ENCODE data around the gene STKLD1.

The STKLD1 gene

GRCh38 chr9:133380734-133381133 is 4.6 kb downstream of the STKLD1 start:
- no peaks in the 10 kb centered on the region for H3K9me3 ChIP-seq (ENCODE audit: insufficient read depth, low read length)
- no peak overlapping the region for H3K4me3 ChIP-seq (ENCODE audit: insufficient read length, low read depth)
- no peak for TF ChIP-seq YY1 (IDR thresholded peaks at IDR 0.05; ENCODE audit: insufficient read depth, insufficient read length)
- TF ChIP-seq ZNF274 (IDR thresholded peaks at IDR 0.05; ENCODE audit: low read depth, low read length): no peak
- no peak for TF ChIP-seq SUZ12 (IDR thresholded peaks at IDR 0.05; ENCODE audit: extremely low read depth, insufficient read depth, insufficient read length)
- H3K36me3 ChIP-seq (ENCODE audit: insufficient read depth, insufficient read length, low read length): no peaks in the 10 kb centered on the region
- no peak for DNase-seq (ENCODE audit: low read depth, low spot score)
- no peak overlapping the region for H3K9ac ChIP-seq (ENCODE audit: insufficient read length, low read depth)
- peaks cover 18% of the 10 kb centered on the region for H3K4me1 ChIP-seq (ENCODE audit: insufficient read depth, insufficient read length)
- H3K27me3 ChIP-seq (ENCODE audit: insufficient read depth, insufficient read length): no peaks in the 10 kb centered on the region

DNA sequence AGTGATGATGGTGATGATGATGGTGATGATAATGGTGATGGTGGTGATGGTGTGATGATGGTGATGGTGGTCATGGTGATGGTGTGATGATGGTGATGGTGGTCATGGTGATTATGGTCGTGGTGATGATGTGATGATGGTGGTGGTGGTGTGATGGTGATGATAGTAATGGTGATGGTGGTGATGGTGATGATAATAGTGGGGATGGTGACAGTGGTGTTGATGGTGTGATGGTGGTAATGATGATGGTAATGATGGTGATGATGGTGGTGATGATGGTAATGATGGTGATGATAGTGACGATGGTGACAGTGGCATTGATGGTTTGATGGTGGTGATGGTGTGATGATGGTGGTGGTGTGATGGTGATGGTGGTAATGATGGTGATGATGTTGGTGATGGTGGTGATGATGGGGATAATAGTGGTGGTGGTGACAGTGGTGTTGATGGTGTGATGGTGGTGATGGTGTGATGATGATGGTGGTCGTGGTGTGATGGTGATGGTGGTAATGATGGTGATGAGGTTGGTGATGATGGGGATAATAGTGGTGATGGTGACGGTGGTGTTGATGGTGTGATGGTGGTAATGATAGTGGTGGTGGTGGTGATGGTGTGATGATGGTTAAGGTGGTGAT is 6.5 kb downstream of the STKLD1 start:
- Histone ChIP-seq H3K4me1 (ENCODE audit: insufficient read depth, insufficient read length) (peaks cover 18% of the 10 kb centered on the region), H3K4me3 (ENCODE audit: insufficient read length, low read depth) (no peak overlapping the region), H3K9ac (ENCODE audit: insufficient read length, low read depth) (no peak overlapping the region), H3K36me3 (ENCODE audit: insufficient read depth, insufficient read length, low read length) (no peaks in the 10 kb centered on the region), H3K27me3 (ENCODE audit: insufficient read depth, insufficient read length) (no peaks in the 10 kb centered on the region), H3K9me3 (ENCODE audit: insufficient read depth, low read length) (no peaks in the 10 kb centered on the region)
- no peak for DNase-seq (ENCODE audit: low read depth, low spot score)
- TF ChIP-seq ZNF274 (IDR thresholded peaks at IDR 0.05; ENCODE audit: low read depth, low read length) (no peak), YY1 (IDR thresholded peaks at IDR 0.05; ENCODE audit: insufficient read depth, insufficient read length) (no peak), SUZ12 (IDR thresholded peaks at IDR 0.05; ENCODE audit: extremely low read depth, insufficient read depth, insufficient read length) (no peak)

DNA sequence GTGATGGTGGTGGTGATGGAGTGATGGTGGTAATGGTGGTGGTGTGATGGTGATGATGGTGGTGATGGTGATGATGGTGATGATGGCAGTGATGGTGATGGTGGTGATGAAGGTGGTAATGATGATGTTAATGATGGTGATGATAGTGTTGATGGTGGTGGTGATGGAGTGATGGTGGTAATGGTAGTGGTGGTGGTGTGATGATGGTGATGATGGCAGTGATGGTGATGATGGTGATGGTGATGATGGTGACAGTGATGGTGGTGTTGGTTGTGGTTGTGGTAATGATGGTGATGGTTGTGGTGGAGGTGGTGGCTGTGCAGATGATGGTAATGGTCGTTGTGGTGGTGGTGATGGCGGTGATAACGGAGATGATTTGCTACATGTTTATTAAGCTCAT is 7.3 kb downstream of the STKLD1 start:
- Histone ChIP-seq H3K36me3 (ENCODE audit: insufficient read depth, insufficient read length, low read length) (no peaks in the 10 kb centered on the region), H3K9ac (ENCODE audit: insufficient read length, low read depth) (no peak overlapping the region), H3K4me3 (ENCODE audit: insufficient read length, low read depth) (no peak overlapping the region), H3K9me3 (ENCODE audit: insufficient read depth, low read length) (no peaks in the 10 kb centered on the region), H3K27me3 (ENCODE audit: insufficient read depth, insufficient read length) (no peaks in the 10 kb centered on the region), H3K4me1 (ENCODE audit: insufficient read depth, insufficient read length) (peaks cover 13% of the 10 kb centered on the region)
- DNase-seq (ENCODE audit: low read depth, low spot score): no peak
- TF ChIP-seq YY1 (IDR thresholded peaks at IDR 0.05; ENCODE audit: insufficient read depth, insufficient read length) (no peak), ZNF274 (IDR thresholded peaks at IDR 0.05; ENCODE audit: low read depth, low read length) (no peak), SUZ12 (IDR thresholded peaks at IDR 0.05; ENCODE audit: extremely low read depth, insufficient read depth, insufficient read length) (no peak)

DNA sequence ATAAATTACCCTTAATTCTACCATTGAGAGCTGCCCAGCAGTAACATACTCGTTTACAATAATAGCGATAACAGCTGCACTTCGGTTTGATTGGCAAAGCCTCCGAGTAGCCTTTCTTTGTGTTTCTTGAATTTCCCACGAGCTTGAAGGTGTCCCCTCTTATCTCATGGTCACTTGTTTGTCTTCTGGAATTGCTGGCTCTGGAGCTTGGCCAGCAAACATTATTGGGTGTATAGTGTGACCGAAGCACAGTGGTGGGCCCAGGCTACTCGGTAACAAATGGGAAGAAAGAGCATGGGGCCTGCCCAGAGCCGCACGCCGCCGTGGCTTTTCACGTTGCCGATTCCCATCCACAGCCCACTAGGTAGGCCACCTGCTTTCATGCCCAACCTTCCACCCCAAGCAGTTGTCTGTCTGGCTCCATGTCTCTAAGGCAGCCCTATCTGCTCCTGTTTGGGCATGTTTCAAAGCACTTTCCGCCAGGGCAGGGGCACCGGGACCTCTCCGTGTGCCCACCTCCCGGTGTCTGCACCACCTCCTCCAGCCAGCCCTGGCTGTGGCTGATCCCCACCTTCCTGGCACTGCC is 8.7 kb downstream of the STKLD1 start:
- Histone ChIP-seq H3K4me3 (ENCODE audit: insufficient read length, low read depth) (no peak overlapping the region), H3K27me3 (ENCODE audit: insufficient read depth, insufficient read length) (no peaks in the 10 kb centered on the region), H3K36me3 (ENCODE audit: insufficient read depth, insufficient read length, low read length) (no peaks in the 10 kb centered on the region), H3K4me1 (ENCODE audit: insufficient read depth, insufficient read length) (no peaks in the 10 kb centered on the region), H3K9me3 (ENCODE audit: insufficient read depth, low read length) (no peaks in the 10 kb centered on the region), H3K9ac (ENCODE audit: insufficient read length, low read depth) (no peak overlapping the region)
- TF ChIP-seq ZNF274 (IDR thresholded peaks at IDR 0.05; ENCODE audit: low read depth, low read length): no peak
- no peak for TF ChIP-seq YY1 (IDR thresholded peaks at IDR 0.05; ENCODE audit: insufficient read depth, insufficient read length)
- no peak for TF ChIP-seq SUZ12 (IDR thresholded peaks at IDR 0.05; ENCODE audit: extremely low read depth, insufficient read depth, insufficient read length)
- DNase-seq (ENCODE audit: low read depth, low spot score): no peak

GRCh38 chr9:133385452-133385851 is 9.3 kb downstream of the STKLD1 start:
- TF ChIP-seq YY1 (IDR thresholded peaks at IDR 0.05; ENCODE audit: insufficient read depth, insufficient read length): no peak
- no peak for TF ChIP-seq ZNF274 (IDR thresholded peaks at IDR 0.05; ENCODE audit: low read depth, low read length)
- no peak for TF ChIP-seq SUZ12 (IDR thresholded peaks at IDR 0.05; ENCODE audit: extremely low read depth, insufficient read depth, insufficient read length)
- H3K27me3 ChIP-seq (ENCODE audit: insufficient read depth, insufficient read length): no peaks in the 10 kb centered on the region
- H3K9me3 ChIP-seq (ENCODE audit: insufficient read depth, low read length): peaks cover 2% of the 10 kb centered on the region; the same call in 1 of the 2 replicates
- no peak overlapping the region for H3K4me3 ChIP-seq (ENCODE audit: insufficient read length, low read depth)
- no peaks in the 10 kb centered on the region for H3K36me3 ChIP-seq (ENCODE audit: insufficient read depth, insufficient read length, low read length)
- no peaks in the 10 kb centered on the region for H3K4me1 ChIP-seq (ENCODE audit: insufficient read depth, insufficient read length)
- H3K9ac ChIP-seq (ENCODE audit: insufficient read length, low read depth): no peak overlapping the region
- no peak for DNase-seq (ENCODE audit: low read depth, low spot score)

DNA sequence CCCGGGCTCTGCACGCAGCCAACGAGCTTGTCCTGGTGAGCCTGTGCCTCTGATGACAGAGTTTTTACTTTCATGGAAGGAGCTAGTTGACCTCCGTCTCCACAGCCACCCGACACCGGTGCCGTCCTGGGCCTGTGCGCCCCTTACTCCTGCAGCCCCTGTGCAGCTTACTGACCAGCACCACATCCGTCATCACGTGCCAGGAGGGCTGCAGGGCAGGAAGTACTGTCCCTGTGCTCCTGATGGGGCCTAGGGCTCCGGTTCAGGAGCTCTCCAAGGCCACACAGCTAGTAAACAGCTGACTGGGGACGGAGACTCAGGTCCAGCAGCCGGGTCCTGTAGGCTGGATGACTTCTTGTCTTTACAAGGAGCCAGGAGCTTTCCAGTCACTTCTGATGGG is 10.2 kb downstream of the STKLD1 start:
- Histone ChIP-seq H3K9ac (ENCODE audit: insufficient read length, low read depth) (no peak overlapping the region), H3K36me3 (ENCODE audit: insufficient read depth, insufficient read length, low read length) (no peaks in the 10 kb centered on the region), H3K4me3 (ENCODE audit: insufficient read length, low read depth) (no peak overlapping the region), H3K4me1 (ENCODE audit: insufficient read depth, insufficient read length) (no peaks in the 10 kb centered on the region), H3K27me3 (ENCODE audit: insufficient read depth, insufficient read length) (no peaks in the 10 kb centered on the region), H3K9me3 (ENCODE audit: insufficient read depth, low read length) (peaks cover 8% of the 10 kb centered on the region; the same call in 1 of the 2 replicates)
- TF ChIP-seq YY1 (IDR thresholded peaks at IDR 0.05; ENCODE audit: insufficient read depth, insufficient read length): no peak
- no peak for TF ChIP-seq SUZ12 (IDR thresholded peaks at IDR 0.05; ENCODE audit: extremely low read depth, insufficient read depth, insufficient read length)
- TF ChIP-seq ZNF274 (IDR thresholded peaks at IDR 0.05; ENCODE audit: low read depth, low read length): no peak
- DNase-seq (ENCODE audit: low read depth, low spot score): no peak

- Histone ChIP-seq H3K9ac (ENCODE audit: insufficient read length, low read depth) (no peak overlapping the region), H3K9me3 (ENCODE audit: insufficient read depth, low read length) (peaks cover 8% of the 10 kb centered on the region; the same call in 1 of the 2 replicates), H3K27me3 (ENCODE audit: insufficient read depth, insufficient read length) (no peaks in the 10 kb centered on the region), H3K4me3 (ENCODE audit: insufficient read length, low read depth) (no peak overlapping the region), H3K36me3 (ENCODE audit: insufficient read depth, insufficient read length, low read length) (no peaks in the 10 kb centered on the region), H3K4me1 (ENCODE audit: insufficient read depth, insufficient read length) (no peaks in the 10 kb centered on the region)
- DNase-seq (ENCODE audit: low read depth, low spot score): no peak
- TF ChIP-seq YY1 (IDR thresholded peaks at IDR 0.05; ENCODE audit: insufficient read depth, insufficient read length): no peak
- TF ChIP-seq ZNF274 (IDR thresholded peaks at IDR 0.05; ENCODE audit: low read depth, low read length): no peak
- no peak for TF ChIP-seq SUZ12 (IDR thresholded peaks at IDR 0.05; ENCODE audit: extremely low read depth, insufficient read depth, insufficient read length)
Measured at GRCh38 chr9:133387680-133388079, 11.5 kb downstream of the STKLD1 start.
